Fibroblast of villous mesenchyme (primary cell): ENCODE measurements around the gene CAPS. TPM values are rescaled to one million over a fixed set of nuclear protein-coding genes. Genes with fewer than 3 reads are reported as not detected.
A peak's percentile ranks its signal among the peaks of the same experiment; 100 is the strongest.

Experiments used
- DNase-seq: peaks from one replicate; pipeline ENCODE4 v3.0.0-alpha.2; 2010; ENCODE audit warnings: low read depth
- H3K4me3 ChIP-seq: 2 replicates; pipeline ENCODE4 v1.5.1; 2011; ENCODE audit warnings: low read depth, mild to moderate bottlenecking, low read length
- total RNA-seq: library from RNA; depleted of rRNA; stranded (reverse); fragments of >200 nt; gene quantifications from 2 replicates; pipeline ENCODE4 v1.2.3, GENCODE V29; 2012
- TF ChIP-seq, protein P1 (sequence below): IDR thresholded peaks from 2 replicates; pipeline ENCODE4 v1.5.1; 2012; ENCODE audit warnings: low read depth, mild to moderate bottlenecking, low read length; ENCODE audit not compliant: insufficient read depth

The CAPS gene
- total RNA-seq, 1 donor = 1.7 TPM

DNA sequence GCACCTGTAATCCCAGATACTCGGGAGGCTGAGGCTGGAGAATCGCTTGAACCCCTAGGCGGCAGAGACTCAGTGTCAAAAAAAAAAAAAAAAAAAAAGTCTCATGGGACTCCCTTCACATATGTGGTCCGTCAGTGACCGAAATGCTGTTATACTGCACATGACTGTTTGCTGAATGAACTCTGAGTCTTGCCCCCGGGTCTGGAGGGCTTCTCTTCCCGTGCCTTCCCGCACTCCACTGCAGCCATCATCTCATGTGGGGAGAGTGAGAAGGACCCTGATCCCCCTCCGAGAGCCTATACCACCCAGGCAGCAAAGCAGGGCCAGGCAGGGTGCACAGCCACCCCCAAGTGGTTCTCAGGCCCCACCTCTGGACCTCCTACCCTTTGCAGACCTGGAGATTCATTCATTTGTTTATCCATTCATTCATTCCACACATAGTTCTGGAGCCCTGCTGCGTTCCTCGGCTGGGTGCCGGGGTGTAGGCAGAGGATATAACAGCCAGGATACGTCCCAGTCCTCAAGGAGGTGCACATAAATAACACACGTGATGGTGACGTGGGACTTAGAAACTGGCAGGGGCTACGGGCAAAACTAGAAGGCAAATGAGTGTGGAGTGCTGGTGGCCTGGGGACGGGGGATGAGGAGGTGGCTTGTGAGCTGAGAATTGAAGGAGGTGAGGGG, 24.6 kb upstream of the CAPS start:
- peak; percentile 72 for DNase-seq
- H3K4me3 ChIP-seq = no peak overlapping the region
- TF ChIP-seq, protein P1, sequence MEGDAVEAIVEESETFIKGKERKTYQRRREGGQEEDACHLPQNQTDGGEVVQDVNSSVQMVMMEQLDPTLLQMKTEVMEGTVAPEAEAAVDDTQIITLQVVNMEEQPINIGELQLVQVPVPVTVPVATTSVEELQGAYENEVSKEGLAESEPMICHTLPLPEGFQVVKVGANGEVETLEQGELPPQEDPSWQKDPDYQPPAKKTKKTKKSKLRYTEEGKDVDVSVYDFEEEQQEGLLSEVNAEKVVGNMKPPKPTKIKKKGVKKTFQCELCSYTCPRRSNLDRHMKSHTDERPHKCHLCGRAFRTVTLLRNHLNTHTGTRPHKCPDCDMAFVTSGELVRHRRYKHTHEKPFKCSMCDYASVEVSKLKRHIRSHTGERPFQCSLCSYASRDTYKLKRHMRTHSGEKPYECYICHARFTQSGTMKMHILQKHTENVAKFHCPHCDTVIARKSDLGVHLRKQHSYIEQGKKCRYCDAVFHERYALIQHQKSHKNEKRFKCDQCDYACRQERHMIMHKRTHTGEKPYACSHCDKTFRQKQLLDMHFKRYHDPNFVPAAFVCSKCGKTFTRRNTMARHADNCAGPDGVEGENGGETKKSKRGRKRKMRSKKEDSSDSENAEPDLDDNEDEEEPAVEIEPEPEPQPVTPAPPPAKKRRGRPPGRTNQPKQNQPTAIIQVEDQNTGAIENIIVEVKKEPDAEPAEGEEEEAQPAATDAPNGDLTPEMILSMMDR = no peak

DNA sequence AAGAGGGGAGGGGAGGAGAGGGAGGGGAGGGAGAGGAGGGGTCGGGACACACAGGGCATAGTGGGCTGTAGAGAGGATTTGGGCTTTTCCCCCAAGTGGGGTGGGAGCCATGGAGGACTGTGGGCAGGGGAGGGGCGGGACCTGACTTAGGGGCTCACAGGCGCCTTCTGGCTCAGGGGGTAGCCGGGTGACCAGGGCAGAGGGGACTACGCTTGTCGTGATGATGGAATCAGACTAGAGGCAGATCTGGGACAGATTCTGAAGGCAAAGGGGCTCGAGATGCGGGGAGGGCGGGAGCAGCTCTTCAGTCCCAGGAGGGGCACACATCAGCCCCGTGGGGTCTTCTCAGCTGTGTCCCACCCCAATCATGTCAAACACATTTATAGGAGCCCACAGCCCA, 24.0 kb upstream of the CAPS start:
- no peak overlapping the region for H3K4me3 ChIP-seq
- TF ChIP-seq, protein P1 = no peak
- DNase-seq = no peak

DNA sequence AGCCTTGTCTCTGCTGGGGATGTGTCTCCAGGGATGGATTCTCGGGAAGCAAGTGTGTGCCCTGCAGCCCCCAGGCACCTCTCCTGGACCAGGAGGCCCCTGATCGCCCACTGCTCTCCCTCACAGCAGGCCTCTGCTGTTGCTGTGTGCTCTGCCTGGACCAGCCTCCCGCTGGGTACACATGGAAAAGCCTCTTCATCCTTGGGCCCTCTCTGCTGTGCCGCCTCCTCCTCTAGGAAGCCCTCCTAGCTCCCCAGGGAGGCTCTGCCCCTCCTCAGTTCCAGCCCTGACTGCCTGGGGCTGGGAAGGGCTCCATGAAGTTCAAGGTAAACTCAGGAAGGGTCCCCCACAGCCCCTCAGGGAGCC, 22.5 kb upstream of the CAPS start:
- DNase-seq = no peak
- no peak overlapping the region for H3K4me3 ChIP-seq
- TF ChIP-seq, protein P1 = no peak

DNA sequence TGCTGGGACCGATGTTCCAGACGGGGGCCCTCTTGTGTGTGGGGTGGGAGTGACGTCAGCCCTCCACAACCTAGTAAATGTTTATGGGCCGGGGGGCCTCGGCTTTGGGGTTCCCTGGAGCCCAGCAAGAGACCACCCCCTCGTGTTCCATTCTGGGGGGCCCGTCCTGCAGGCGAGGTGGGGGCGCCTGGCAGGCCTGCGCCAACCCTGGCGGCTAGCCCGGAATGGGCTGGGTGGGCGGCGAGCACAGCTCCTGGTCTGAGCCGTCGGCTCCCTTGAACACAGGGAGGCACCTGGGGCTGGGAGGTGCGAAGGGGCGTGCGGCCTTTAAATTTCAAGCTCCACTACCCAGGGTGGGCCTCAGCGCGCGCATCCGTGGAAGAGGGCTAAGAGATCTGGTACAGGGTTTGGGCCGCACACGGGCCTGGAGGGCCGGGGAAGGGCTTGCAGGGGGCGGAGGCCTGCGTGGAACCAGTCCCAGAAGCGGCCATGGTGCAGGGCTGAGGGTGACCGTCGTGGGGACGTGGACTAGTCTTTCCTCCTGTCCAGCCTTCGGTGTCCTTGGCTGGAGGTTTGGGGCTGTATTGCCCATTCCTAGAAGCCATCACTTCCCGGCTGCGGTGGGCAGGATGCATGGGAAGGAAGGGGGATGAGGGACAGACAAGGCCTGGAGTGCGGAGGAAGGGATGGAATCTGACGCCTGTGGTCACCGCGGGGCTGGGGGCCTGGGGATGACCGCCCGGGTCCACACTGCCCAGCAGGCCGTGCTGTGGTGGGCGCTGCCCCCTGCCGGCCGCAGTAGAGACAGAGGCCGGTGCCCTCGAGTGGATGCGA, 21.9 kb upstream of the CAPS start:
- H3K4me3 ChIP-seq = no peak overlapping the region
- TF ChIP-seq, protein P1 = peak; percentile 75
- peak; percentile 46 for DNase-seq

DNA sequence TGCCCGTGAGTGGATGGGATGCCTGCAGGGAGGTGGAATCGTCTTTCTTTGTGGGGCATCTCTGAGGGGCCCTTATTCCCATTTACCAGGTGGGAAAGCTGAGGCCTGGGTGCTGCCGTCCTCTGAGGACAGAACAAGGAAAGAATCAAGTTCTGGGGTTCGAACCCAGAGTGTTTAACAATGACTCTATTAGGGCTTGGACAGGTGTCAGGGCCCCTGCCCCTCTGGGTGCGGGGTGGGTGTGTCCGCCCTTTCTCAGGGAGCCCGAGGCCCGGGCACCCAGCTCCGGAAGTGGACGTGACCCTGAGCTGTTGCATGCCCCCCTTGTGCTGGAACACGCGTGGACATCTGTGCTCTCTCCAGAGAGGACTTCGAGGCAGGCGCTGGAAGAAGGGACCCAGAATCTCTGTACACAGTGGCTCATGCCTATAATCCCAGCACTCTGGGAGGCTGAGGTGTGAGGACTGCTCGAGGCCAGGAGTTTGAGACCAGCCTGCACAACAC, 21.2 kb upstream of the CAPS start:
- no peak for DNase-seq
- H3K4me3 ChIP-seq = no peak overlapping the region
- TF ChIP-seq, protein P1 = no peak

DNA sequence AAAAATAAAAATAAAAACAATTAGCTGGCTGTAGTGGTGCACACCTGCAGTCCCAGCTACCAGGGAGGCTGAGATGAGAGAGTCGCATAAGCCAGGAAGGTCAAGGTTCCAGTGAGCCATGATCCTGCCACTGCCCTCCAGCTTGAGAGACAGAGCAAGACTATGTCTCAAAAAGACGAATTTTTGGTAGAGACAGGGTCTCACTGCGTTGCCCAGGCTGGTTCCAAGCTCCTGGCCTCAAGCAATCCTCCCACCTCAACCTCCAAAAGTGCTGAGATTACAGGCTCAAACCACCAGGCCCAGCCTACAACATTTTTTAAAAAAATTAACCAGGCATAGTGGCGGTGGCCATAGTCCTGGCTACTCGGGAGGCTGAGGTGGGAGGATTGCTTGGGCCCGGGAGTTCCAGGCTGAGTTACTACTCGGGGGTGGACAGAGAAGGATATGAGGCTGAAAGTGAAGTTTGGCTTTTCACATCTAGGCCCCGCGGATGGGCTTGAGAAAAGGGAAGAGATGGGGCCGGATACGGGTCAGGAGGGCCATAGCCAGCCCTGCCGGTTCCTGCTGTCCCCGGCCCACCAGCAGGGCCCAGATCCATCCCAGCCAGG, 20.7 kb upstream of the CAPS start:
- no peak overlapping the region for H3K4me3 ChIP-seq
- DNase-seq = no peak

More for the DNA sequence above, 20.7 kb upstream of the CAPS start:
- TF ChIP-seq, protein P1 = no peak
